Measurements from ENCODE around the gene TWIST2.

Gene TWIST2

GRCh38 chr2:238855299-238855698 is 7.4 kb downstream of the TWIST2 start:
- no peaks in the 10 kb centered on the region for H3K4me1 ChIP-seq (ENCODE audit: low read length)
- no peaks in the 10 kb centered on the region for H3K36me3 ChIP-seq (replicated peaks; ENCODE audit: insufficient read depth, low read length)
- no peaks in the 10 kb centered on the region for H3K9me2 ChIP-seq (replicated peaks; ENCODE audit: insufficient read depth, low read length)
- H3K27me3 ChIP-seq (replicated peaks; ENCODE audit: insufficient read depth, low read length), result peaks cover 80% of the 10 kb centered on the region
- H2AFZ ChIP-seq (ENCODE audit: low read length), result no peak overlapping the region
- no peaks in the 10 kb centered on the region for H3K79me2 ChIP-seq (ENCODE audit: low read length)
- no peak for TF ChIP-seq EZH2 (optimal IDR thresholded peaks at IDR 0.05; ENCODE audit: low read depth, low read length)
- H3K9ac ChIP-seq (ENCODE audit: low read length), result no peak overlapping the region
- H3K27ac ChIP-seq (ENCODE audit: low read length), result no peak overlapping the region
- no peaks in the 10 kb centered on the region for H4K20me1 ChIP-seq (ENCODE audit: insufficient read depth, low read length)
- no peak overlapping the region for H3K4me2 ChIP-seq (ENCODE audit: low read depth, low read length)
- DNase-seq, result no peak
- H3K9me3 ChIP-seq (replicated peaks; ENCODE audit: insufficient read depth, low read length), result no peaks in the 10 kb centered on the region
- H3K4me3 ChIP-seq (ENCODE audit: low read length), result no peak overlapping the region
- H3F3A ChIP-seq (ENCODE audit: insufficient read depth, low read length), result no peaks in the 10 kb centered on the region

DNA sequence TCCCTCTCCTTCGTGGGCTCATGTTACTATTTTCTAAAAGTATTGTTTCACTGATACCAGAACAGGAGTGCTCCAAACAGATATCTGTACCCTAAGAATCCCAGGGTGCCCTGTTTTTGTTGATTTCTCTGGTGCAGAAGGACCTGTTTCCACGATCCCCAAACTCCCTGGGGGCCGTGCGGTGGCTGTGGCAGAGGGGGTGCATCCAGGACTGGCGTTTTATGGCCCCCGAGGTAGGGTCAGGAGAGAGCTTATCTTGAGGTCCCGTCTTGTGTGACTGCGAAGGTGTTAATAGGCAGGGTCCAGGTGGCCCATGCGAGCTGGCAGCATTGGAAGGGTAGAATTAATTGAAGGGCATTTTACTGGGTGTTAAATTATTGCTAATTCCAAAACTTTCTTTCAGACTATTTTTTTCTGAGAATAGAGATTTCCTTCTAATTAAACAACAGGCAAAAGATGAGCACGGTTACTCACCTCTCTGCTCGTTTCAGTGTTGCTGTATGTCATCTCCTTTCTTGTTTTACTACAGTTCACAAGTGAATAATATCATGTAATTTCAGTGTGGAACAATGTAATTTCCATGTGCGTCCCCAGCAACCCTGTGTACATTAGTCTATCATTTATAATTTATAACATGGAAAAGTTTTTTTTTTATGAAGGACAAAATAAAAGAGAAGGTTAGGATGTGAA is 8.2 kb downstream of the TWIST2 start:
- Histone ChIP-seq H3K4me1 (ENCODE audit: low read length) (no peaks in the 10 kb centered on the region), H3K9me3 (replicated peaks; ENCODE audit: insufficient read depth, low read length) (no peaks in the 10 kb centered on the region), H4K20me1 (ENCODE audit: insufficient read depth, low read length) (no peaks in the 10 kb centered on the region), H3K4me2 (ENCODE audit: low read depth, low read length) (no peak overlapping the region), H3K4me3 (ENCODE audit: low read length) (no peak overlapping the region), H3K9ac (ENCODE audit: low read length) (no peak overlapping the region), H3K36me3 (replicated peaks; ENCODE audit: insufficient read depth, low read length) (no peaks in the 10 kb centered on the region), H3K9me2 (replicated peaks; ENCODE audit: insufficient read depth, low read length) (no peaks in the 10 kb centered on the region), H3F3A (ENCODE audit: insufficient read depth, low read length) (no peaks in the 10 kb centered on the region), H3K27ac (ENCODE audit: low read length) (no peak overlapping the region), H3K79me2 (ENCODE audit: low read length) (no peaks in the 10 kb centered on the region), H3K27me3 (replicated peaks; ENCODE audit: insufficient read depth, low read length) (peaks cover 74% of the 10 kb centered on the region), H2AFZ (ENCODE audit: low read length) (no peak overlapping the region)
- no peak for DNase-seq
- no peak for TF ChIP-seq CTCF (IDR thresholded peaks at IDR 0.05; ENCODE audit: low read length)
- no peak for TF ChIP-seq EZH2phosphoT487 (IDR thresholded peaks at IDR 0.05; ENCODE audit: low read length)
- TF ChIP-seq EZH2 (optimal IDR thresholded peaks at IDR 0.05; ENCODE audit: low read depth, low read length), result no peak

- Histone ChIP-seq H3K4me2 (ENCODE audit: low read depth, low read length) (no peak overlapping the region), H3K27me3 (replicated peaks; ENCODE audit: insufficient read depth, low read length) (peaks cover 76% of the 10 kb centered on the region), H4K20me1 (ENCODE audit: insufficient read depth, low read length) (no peaks in the 10 kb centered on the region), H3K4me1 (ENCODE audit: low read length) (no peaks in the 10 kb centered on the region), H3K79me2 (ENCODE audit: low read length) (no peaks in the 10 kb centered on the region), H3K9me2 (replicated peaks; ENCODE audit: insufficient read depth, low read length) (no peaks in the 10 kb centered on the region), H3K9ac (ENCODE audit: low read length) (no peak overlapping the region), H3K9me3 (replicated peaks; ENCODE audit: insufficient read depth, low read length) (no peaks in the 10 kb centered on the region), H3F3A (ENCODE audit: insufficient read depth, low read length) (no peaks in the 10 kb centered on the region), H3K36me3 (replicated peaks; ENCODE audit: insufficient read depth, low read length) (no peaks in the 10 kb centered on the region), H3K4me3 (ENCODE audit: low read length) (no peak overlapping the region), H2AFZ (ENCODE audit: low read length) (no peak overlapping the region), H3K27ac (ENCODE audit: low read length) (no peak overlapping the region)
- DNase-seq, result no peak
- TF ChIP-seq EZH2phosphoT487 (IDR thresholded peaks at IDR 0.05; ENCODE audit: low read length), result no peak
- no peak for TF ChIP-seq EZH2 (optimal IDR thresholded peaks at IDR 0.05; ENCODE audit: low read depth, low read length)
- no peak for TF ChIP-seq CTCF (IDR thresholded peaks at IDR 0.05; ENCODE audit: low read length)
Measured at GRCh38 chr2:238856713-238857567, 9.1 kb downstream of the TWIST2 start.
